CMK (cell line): ENCODE measurements around the gene APIP.

Experiments
- DNase-seq: peaks from one replicate; pipeline ENCODE4 v3.0.0-alpha.2; 2010; ENCODE audit warnings: low read depth

Gene APIP

DNA sequence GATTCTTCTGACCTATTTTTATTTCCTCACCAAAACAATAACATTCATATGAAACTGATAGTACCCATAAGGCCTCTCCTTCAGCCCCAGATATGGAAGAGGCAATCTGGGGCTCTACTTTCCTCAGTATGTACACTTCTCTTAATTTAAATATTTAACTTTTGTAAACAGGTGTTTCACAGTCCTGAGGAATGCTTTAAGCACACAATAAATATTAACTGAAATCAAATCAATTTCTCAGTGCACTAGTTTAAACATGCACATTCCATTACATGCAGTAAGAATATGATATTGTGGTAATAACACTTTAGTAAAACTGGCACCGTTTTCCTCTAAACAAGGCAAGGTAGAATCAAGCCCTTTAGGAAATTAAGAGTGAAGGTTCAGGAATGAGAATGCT, 28.9 kb downstream of the APIP start:
- no peak for DNase-seq

DNA sequence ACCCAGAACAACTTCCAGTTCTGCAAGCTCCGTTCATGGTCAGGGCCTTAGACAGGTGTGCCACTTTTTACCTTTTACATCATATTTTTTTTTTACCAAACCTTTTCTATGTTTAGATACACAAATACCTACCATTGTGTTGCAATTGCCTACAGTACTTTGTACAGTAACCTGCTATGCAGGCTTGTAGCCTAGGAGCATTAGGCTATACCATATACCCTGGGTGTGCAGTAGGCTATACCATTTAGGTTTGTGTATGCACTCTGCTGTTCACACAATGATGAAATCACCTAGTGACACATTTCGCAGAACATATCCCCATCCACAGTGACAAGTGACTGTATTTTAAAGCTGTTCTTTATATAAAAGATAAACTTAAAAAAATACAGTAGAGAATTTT, 29.6 kb downstream of the APIP start:
- no peak for DNase-seq

DNA sequence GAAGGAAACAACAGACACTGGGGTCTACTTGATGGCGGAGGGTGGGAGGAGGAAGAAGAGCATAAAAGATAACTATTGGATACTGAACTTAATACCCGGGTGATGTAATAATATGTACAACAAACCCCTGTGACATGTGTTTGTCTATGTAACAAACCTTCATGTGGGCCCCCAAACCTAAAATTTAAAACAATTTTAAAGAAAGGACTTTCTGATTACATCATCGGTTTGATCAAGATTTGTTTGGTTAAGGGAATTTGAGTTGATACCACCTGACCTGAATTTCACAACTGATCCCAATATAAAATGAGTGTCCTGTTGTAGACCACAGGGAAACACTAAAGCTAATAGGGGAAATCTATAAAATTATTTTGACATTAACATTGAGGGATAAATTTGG, 34.3 kb downstream of the APIP start:
- no peak for DNase-seq

DNA sequence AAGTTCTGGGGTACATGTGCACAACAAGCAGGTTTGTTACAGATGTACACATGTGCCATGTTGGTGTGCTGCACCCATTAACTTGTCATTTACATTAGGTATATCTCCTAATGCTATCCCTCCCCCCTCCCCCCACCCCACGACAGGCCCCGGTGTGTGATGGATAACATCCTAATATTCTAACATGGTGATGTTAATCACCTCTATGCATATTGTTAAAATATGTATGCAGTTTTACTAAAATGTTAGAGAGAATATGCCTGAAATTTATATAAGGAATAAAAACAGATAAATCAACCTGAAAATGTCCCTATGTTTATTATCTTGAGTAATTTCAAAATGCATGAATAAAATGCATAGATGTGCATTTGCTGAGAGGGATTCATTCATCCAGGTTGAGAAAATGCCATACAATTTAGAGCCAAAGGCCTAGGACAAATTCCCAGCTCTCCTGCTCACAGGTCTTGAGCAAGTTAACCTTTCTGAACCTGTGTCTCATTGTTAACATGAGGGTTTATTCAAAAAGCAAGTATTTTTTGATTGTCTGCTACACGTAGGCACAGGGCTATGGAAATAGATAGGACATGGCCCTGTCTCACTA, 38.7 kb downstream of the APIP start:
- DNase-seq: no peak

DNA sequence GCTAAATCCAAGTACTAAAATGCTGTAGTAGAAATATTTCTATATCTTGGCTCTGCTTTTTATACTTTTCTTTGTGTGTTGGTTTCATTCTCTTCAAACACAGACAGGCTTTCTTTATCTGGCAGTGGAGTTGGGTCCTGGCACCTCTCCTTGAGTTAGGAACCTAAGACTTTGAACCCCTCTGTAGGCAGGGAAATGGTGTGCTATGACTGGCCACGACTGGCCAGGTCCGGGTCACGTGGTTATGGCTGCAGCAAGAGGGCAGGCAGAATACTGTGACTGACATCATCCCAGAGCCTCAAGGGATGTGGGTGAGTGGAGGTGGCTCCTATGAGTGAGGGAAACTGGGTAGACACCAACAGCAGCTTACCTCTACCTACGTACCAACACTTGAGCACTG, 42.0 kb downstream of the APIP start:
- no peak for DNase-seq

DNA sequence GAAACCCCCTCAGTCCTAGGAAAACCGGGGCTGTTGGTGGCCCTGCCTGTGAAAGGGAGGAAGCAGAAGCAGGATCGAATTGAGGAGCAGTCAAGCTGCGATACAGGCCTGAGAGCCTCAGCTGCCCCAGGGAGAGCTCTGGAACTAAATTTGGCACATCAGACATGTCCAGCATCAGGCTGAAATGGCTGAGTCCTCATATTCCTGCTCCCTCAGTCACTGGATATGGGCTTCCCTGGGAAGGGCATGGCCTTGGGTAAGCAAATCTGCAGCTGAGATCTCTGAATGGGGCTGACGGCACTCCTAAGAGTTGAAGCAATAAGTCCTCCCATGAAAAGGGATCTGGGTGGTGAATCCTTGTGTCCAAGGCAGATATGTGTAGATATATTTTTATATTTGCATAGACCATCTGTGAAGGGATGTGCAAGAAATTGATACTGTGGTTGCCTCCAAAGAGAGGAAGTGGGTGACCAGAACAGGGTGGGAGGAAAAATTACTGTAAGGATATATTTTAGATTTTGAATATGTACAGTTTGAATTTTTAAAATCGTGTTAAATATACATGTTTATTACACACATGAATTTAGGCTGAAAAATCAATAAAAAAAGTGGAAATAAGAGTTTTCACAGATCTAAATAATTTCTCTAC, 45.5 kb downstream of the APIP start:
- DNase-seq: peak; percentile 18

DNA sequence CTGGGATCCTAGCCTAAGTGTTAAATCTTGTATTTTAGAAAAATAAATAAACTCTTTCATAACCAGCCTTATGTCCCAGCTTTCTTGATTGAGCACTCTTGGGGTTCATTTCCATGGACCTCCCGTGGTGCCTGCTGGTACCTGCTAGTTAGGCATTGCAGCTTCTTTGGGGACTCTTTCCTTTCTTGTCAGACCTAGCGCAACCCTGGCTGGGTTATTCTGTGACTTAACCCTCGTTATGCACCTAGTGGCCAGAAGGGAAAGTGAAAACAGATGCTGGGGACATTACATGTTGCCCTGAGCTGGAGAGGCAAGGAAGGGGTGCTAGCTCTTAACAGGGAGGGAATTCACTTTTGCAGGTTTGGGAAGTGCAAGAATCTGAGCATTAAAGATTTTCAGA, 46.8 kb downstream of the APIP start:
- no peak for DNase-seq

DNA sequence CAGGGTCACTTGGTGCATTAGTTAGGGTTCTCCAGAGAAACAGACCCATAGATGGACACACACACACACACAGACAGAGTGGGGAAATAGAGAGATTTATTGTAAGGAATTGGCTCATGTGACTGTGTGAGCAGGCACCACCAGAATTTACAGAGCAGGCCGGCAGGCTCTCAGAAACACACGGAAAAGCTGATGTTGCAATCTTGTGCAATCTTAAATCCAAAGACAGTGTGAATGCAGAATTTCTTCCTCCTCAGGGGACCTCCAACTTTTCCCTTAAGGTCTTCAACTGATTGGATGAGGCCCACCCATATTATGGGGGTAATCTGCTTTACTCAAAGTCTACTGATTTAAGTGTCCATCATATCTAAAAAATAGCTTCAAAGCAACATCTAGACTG, 49.8 kb downstream of the APIP start:
- no peak for DNase-seq

DNA sequence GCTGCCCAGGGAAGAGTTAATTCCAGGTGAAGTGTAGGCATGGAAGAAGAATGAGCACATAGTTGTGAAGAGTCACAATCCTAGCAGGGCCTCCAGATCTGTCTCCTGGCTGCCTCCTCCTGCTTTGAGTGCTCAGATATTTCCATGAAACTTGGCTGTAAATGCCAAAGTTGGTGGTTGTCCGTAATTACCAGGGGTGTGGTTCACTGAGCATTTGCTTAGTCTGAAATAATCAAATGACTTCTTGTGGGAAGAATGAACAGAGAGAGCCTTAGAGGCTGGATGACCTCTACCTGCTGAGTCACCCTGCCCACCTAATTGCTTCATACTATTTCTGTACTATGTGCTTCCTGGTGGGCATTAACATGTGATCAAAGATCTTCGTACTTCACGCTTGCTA, 50.9 kb downstream of the APIP start:
- no peak for DNase-seq

DNA sequence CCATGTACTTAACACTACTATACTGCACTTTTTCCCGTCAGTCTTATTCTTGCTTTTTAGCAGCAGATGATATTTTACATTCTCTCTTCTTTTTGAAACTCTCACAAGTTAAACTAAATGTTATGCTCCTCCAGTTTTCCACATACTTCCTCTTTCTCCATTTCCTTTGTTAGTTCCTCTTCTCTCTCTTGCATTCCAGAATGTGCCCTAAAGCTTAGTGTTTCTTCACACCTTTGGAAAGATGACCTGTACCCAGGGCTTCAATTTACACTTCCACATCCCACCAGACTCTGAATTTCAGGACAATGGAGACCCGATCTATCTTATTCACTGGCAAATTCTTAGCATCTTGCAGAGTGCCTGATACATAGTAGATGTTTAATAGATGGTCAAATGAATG, 51.8 kb downstream of the APIP start:
- no peak for DNase-seq

DNA sequence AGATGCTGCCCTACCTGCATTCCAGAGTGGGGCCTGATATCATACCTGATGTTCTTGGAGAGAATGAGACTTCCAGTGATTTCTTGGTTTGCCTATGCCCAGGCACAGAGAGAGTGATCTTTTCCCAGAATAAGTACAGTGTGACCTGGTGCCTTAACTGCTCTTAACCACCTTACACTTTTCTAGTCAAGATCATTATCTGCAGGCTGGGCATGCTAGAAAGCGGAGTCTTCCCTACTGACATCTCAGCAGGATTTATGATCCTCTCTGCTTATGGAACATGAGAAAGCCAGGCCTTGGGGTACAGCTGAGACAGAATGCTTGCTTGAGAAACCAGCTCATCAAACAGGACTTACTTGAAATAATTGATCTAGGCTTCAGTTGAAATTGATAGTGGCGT, 53.1 kb downstream of the APIP start:
- no peak for DNase-seq

DNA sequence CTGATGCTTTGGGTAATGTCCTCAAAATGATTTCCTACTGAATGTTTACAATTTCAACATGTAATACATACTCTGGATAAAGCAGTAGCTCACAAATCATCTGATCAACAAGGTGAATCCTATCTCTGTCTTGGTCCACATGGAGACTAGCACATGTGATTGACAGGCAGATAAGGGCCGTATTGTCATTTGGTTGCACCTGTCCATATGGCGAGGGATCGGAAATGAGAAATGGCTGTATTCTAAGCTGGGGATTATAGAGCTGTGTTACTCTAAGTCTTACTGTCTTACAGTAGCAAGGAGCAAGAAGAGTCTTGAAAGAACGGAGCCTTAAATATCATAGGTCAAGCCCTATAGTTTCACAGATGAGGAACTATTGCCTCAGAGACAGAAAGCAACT, 55.7 kb downstream of the APIP start:
- no peak for DNase-seq

DNA sequence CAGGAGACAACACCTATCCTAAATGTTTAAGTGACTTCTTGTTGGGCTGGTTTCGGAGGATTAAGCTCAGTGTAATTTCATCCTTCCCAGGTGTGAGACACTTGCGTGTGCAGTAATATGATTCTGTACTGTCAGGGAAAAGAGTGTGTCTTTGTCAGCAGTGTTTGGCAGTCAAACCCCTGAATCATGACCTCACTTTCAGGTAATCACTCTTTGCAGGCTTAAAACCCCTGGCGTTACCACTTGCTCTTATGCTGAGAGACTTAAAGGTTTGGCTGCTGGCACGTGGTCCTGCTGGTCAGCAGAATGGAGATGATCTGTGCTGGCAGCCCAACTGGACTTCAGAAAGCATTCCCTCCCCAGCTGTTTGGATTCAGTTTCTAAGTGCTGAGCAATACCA, 56.1 kb downstream of the APIP start:
- DNase-seq: no peak

DNA sequence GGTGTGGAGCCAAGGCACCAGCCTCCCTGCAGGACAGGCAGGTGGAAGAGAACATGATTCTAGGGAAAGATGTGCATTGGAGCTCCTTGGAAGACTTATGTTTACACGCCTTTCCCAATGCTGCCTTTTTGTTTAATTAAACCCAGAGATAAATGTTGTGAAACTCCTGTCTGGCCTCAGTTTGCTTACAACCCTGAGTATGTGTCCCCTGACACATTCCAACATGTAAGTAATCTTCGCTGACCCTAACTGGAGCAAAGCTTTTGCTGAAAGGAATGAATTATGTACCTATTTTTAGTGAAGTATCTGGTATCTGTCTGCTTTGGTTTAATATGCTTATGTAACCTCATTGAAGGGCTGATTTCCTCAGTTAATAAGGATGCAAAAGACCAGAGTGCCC, 56.7 kb downstream of the APIP start:
- no peak for DNase-seq

DNA sequence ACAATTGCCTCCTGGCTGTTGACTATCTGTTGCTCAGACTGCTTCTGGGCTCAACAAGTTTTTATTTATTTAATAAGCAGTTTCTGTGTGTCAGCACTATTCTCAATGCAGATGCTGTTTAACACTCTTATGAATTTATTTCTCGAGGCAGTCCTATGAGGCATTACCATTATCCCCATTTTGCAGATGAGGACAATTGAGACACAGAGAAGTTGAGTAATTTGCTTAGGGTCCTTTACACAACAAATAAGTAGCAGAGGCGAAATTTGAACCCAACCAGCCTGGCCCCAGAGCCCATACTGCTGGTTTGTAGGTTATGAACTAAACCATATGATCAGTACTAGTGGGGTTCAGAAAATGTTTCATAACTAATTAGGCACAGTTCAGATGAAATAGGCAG, 58.7 kb downstream of the APIP start:
- DNase-seq: no peak

DNA sequence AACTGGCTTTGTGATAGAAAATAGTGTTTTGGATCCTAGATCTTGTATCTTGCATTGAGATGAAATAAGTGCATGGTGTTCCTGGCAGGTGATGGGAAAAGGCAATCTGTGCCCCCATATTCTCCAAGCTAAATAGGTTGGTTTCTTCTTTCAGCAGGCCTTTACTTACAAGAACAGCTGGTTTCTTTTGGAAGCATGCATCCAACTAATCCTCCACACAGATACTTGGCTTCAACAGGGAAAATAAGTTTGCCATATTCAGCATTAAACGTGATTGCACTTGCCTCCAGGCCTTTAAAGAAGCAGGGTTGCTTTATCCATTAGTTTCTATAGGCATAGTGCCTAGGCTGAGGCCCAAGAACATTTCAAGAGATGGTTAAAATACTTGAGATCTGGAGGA, 59.9 kb downstream of the APIP start:
- no peak for DNase-seq

DNA sequence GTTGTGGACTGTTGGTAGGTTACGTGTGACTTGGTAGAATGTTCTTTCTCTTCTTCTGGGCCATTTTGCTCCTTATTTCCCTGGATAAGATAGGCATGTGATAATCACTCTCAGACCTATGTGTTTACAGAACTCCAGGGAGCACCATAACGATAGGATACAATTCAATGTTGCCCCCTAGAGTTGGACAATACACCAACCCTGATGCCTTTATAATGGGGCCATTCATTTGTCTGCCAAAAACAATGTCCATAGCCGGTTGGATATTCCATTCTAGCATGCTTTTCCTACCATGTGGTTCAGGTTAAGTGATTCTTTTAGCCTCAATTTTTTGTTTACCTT, 60.5 kb downstream of the APIP start:
- no peak for DNase-seq

DNA sequence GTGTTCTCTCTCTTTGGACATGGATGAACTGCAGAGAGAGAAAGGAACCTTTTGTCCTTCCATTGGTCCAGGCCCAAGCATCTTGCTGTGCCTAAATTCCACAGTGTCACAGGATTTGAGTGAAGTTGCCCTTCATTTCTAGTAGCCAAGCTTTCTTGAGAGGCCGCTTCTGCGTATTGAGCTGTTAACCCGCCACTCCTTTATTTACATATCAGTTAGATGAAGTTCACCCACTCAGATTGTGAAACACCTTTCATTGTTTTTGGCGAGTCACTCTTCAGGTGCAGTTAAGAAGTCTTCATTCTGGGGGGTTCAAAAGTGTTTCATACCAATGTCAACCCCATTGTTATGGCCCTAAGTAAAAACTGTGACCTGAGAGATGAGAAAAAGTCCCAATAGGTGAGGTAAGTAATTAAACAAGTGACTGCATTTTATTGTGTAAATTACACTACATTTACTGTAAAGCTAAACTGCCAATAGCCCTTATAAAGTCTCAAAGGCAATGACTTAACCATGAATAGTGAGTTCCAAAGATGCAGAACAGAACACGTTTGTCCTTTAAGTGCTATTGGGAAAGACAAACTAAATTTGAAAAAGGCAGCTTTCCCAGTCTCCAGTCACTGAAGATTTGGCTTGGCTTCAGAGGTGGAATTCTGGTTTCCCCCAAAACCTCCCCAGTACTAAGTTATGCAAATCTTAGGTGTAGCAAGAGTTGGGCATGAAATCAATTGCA, 61.0 kb downstream of the APIP start:
- no peak for DNase-seq

DNA sequence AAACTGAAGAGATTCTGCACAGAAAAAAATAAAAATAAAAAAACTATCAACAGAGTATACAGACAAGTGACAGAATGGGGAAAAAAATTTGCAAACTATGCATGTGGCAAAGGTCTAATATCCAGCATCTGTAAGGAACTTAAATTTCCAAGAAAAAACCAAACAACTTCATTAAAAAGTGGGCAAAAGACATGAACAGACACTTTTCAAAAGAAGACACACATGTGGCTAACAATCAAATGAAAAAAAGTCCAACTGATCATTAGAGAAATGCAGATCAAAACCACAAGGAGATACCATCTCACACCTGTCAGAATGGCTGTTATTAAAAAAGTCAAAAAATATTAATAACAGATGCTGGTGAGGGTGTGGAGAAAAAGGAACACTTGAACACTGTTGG, 64.3 kb downstream of the APIP start:
- no peak for DNase-seq

DNA sequence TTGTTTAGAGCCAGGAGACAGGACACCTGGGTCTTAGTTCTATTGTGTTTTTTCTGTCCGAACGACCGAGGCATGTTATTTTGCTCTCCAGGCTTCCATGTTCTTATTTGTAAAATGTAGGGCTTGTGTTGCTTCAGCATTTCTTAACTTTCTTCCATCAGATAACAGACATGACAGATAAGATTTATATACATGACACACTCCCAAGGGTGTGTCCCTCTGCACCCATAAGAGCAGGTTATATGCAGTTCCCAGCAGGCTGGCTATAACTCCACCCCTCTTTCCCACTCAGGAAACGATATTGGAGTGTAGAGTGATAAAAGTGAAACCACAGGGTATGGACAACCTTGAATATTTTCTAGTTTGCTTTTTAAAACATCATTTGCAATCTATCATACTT, 65.8 kb downstream of the APIP start:
- no peak for DNase-seq

DNA sequence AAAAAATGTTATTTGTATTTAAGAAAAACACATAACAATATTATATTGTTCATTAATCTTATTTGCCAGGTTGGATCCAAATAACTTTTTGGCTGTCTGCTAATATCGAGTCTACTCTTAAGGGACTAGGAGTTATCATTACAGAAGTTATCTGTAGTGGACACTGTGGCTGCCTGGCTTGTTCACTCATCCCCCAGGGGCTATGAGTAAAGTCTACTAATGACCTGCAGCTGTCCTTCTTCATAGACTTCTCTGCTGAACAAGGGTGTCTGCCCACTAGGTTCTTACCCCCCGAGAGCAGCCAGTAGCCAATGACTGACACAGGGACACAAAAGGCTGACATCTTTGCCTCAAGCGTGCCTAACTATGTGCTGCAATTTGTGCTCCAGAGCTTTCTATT, 69.7 kb downstream of the APIP start:
- DNase-seq: no peak

DNA sequence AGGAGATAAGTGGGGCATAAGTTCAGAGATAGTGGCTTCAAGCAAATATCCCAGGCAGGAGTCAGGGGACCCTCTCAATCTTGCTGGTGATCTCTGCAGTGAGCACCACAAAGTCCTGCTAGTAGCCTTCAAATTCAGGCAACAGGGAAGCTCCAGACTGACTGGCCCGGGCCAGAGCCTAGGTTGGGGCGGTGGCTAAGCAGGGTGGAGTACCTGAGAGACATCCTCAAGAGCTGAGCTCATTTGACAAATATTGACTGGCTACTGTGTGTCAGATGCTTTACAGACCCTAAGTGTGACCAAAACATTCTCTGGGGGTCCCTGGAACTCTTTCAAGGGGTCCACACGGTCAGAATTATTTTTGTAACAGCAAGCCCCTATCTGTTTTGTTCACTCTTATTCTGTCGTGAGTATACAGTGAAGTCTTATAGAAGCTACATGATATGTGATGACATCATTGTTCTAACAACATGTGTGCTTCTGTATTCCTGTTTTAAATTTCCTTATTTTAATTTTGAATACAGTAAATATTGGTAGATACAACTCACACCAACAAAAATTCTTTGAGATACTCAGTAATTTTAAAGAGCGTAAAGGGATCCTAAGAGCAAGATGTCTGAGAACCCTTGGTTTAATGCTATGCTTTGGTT, 71.6 kb downstream of the APIP start:
- no peak for DNase-seq

DNA sequence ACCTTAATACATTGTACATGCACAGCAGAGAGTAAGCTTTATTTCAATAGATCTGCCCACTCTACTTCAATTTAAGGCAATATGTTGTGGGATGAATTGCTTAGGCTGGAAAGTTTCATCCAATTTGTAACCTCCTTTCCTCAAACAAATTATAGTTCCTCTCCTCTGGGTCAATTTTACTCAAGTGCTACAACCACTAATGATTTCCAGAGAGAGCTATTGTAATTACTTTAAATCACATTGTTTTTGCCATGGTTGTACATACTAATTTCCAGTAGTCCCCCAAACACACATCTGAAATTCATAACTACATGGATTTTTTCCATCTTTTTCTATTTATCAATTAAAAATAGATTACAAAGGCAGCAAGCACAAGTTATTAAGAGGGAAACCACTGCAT, 72.9 kb downstream of the APIP start:
- no peak for DNase-seq
